Colon (tissue), 2 donors: ENCODE data around the gene XPR1.
"Not testable (repeated sequence)": the region's sequence is repeated elsewhere in the genome, so short reads cannot be mapped to it uniquely, and the experiment has no call there.

Experiments
- FAIRE-seq: peaks from 2 replicates; lab custom pipeline; 2012; peaks lifted over from hg19 to GRCh38; lab: Jason Lieb, UNC
- donor health status: control.
- donor health status: control.

Gene XPR1

DNA sequence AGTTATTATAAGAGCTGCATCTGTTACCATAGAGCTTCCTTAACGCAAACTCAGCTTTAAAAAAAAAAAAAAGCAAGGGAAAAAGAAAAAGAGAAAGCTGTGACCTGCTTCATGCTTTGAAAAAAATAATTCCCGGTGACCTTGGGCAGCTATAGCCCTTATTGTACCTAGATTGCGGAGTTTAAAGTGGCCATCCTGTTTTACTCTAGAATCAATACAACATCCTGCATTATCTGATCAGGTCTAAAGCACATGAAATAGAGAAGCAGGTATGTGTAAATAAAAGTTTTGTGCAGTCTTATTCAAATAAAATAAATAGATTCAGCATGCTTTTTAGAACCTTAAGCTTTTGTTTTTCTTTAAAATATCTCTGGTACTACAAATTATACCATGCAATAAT lies 154.1 kb downstream of the XPR1 start:
- FAIRE-seq, result no peak

DNA sequence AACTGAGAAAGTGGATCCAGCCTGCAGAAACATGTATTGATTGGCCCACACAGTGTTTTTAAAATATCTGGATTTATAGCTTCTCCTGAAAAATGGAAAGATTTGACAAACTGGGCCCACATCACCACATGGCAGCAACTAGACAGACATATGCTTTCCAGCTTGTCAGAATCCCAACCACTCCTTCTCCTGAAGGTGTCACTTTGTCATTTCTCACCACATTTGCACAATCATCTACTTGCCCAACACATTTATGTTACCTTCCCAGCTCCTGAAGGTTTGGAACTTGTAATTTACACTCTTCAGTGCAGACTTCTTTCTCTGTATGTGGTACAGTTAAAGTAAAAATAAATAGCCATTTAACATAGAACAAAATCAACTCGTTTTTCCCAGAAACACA lies 154.8 kb downstream of the XPR1 start:
- FAIRE-seq, result no peak

DNA sequence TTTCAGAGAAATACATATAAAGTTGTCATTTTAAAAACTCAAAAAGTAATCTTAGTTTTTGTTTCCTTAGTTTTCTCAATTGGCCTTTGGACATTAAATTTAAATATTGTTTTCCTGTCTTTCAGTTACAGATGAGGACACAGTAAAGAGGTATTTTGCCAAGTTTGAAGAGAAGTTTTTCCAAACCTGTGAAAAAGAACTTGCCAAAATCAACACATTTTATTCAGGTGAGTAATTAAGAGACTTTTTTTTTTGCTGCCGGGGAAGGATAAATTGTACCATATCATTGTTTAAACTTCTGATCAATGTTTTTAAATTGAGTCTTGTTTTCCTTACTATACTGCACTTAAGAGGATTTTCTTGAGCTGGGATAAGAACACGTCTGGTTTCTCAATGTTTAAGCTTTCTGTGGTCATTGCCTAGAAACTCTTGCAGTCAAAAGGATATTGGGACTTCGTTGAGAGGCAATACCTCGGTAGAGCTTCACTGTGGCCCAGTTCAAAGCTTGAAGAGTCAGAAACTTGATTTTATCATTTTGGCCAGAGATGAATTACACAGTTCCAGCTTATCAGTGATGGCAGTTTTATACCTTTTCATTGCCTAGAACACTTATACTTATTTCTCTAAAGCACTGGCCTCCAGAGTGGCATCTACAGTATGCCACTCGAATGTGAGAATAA lies 155.9 kb downstream of the XPR1 start:
- no peak for FAIRE-seq

DNA sequence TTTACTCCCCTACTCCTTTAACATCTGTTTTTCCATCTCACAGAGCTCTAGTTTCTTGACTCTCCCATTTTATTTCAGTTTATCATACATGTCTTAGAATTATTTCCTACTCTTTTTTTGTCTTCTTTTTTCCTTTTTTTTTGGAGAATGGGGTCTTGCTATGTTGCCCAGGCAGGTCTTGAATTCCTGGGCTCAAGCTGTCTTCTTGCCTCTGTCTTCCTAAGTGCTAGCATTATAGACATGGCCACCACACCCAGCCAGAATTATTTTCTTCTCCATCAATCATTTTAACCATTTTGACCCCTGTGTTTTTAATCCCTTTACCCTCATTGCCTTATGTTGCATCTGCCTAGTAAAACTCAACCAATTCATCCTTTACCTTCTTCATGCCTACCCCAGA lies 157.6 kb downstream of the XPR1 start:
- no peak for FAIRE-seq

DNA sequence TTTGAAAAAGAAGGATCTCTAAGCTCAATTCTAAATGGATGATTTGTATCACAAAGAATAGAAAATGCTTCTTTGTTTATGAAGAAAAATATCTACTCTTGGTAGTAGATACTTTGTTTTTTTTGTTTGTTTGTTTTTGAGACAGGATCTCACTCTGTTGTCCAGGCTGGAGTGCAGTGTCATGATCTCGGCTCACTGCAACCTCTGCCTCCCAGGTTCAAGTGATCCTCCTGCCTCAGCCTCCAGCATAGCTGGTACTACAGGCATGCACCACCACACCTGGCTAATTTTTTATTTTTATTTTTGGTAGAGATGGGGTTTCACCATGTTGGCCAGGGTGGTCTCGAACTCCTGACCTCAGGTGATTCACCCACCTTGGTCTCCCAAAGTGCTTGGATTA lies 159.3 kb downstream of the XPR1 start:
- not testable (repeated sequence) for FAIRE-seq

DNA sequence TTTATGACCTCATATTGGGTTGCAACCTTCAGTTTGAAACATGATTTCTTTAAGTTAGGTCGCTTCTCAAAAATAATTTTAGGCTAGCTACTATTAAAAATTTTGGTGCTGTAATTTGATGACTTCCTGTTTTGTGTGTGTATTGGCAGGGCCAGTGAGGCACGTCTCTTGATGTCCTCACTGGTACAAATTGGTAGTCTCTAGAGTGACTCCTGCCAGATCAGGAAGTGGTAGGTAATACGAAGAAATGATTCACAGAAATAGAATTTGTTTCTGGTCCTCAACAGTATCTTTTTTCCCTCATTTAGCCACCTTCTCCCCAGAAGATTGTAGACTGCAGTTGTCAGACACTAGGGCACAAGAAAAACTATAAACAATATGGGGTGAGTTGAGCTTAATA lies 160.0 kb downstream of the XPR1 start:
- no peak for FAIRE-seq

DNA sequence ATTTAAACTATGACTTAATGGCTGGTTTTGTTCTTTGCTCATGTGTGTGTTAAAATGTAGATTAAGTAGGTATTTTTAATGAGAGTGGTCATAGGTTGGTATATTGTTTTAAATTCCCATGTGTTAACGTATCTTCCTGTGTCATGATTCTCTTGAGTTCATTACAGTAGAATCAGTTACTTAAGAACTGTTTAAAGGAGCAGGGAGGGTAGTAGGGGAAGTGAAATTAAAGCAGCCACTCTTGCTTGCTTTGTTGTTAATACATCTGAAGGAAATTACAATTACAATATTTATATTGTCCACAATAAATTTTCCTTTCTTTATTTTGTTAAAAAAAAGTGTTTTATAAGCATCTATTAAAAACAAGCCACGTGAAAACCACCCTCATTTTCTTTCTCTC lies 161.6 kb downstream of the XPR1 start:
- no peak for FAIRE-seq

DNA sequence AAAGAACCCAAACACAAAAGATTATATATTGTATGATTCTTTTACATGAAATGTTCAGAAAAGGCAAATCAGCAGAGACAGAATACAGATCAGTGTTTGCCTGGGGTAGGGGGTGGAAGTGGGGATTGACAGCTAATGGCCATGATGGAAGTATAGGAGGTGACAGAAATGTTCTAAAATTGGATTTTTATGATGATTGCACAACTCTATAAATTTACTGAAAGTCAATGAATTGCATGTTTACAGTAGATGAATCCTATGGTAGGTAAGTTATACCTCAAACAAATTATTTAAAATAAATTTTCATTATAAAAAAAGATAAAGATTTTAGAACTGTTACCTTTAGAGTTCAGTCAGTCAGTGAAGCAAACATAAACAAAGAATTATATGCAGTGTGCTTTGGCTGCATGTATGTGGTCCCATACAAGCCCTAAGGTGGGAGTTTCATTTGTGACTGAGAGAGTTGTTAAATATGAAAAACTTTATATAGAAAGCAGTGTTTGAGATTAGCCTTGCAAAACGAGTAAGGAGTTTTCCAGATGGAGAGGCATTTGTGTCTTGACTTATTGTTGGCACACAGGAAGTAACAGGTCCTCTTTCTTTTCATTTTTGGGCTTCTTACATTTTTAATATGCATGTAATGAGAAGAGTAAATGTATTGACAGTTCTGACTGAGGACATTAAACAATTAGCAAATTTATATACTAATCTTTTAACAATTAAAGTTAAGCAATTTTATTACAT lies 165.2 kb downstream of the XPR1 start:
- FAIRE-seq, result no peak

DNA sequence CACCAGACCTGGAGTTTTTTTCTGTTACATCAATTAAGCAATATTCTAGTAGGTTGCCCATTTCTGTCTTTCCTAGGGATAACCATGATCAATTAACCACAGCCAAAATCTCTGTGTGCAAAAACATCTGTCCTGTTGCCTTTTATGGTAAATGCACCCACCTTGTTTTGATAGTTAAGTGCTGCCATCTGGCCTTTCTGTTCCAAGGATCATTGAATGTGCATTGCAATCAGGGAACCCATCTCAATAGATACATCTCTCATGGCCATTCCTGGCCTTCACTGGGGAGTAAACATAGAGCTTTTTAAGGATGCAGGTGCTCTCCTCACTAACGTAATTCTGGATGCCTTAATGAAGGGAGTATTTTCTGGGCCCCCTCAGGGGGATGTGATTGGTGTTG lies 169.1 kb downstream of the XPR1 start:
- FAIRE-seq, result no peak

DNA sequence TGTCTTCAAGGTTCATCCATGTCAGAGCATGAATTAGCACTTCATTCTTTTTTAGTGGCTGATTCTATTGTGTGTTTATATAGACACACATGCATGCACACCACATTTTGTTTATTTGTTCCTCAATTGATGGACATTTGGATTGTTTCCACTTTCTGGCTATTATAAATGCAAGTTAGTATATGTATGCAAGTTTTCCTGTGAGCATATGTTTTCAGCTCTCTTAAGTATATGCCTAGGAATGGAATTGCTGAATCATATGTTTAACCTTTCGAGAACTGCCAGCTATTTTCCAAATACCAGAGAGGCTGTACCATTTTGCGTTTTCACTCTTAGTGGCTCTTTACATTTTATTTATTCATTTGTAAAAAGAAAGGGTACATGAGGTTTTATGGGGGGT lies 171.0 kb downstream of the XPR1 start:
- FAIRE-seq, result no peak

DNA sequence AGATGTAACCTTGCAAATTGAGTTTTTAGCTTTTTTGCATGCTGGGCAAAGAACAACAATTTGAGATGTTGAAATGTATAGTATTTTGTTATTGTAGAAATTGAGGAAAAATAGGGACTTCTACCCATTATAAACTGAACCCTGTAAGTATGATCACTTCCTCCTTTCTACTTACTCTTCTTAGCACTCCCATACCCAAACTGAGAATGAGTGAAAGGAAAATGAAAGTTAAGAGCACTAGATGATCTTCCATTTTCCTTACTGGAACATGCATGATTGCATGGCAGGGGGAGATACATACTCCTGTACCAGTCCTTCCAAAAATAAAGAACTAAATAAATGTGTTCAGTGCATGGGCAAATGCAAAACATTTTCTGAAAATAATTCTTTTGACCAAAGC lies 173.5 kb downstream of the XPR1 start:
- no peak for FAIRE-seq

DNA sequence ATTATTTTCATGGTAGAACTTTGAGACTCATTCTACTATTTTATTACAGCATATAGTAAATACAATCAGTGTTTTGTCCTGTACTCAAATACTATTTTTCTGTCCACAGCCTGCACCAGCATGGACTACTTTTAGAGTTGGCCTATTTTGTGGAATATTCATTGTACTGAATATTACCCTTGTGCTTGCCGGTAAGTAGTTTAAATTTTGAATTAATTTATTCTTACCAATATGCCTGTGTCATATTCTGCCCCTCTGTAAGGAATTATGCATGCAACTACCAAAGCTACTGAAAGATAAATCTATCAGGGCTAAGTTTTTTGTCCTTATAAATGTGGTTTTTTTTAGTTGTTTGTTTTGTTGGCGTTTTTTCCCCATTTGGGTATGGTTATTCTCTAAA lies 179.5 kb downstream of the XPR1 start:
- no peak for FAIRE-seq

DNA sequence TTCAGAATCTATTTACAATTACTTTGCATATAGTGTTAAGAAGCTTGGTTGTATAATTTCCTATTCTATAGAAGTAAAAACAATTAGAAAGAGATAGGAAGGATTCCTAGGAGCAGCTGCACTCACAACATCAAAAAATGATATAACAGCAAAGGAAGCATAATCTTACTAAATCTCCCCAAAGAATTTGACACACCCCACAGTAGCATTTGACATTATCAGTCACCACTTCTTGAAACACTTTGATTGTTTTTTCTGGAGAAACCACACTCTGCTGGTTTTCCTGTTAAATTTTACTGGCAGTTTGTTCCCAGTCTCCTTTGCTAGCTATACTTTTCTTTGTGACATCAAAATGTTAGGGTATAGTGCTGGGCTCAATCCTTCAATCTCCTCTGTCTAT lies 180.1 kb downstream of the XPR1 start:
- no peak for FAIRE-seq

DNA sequence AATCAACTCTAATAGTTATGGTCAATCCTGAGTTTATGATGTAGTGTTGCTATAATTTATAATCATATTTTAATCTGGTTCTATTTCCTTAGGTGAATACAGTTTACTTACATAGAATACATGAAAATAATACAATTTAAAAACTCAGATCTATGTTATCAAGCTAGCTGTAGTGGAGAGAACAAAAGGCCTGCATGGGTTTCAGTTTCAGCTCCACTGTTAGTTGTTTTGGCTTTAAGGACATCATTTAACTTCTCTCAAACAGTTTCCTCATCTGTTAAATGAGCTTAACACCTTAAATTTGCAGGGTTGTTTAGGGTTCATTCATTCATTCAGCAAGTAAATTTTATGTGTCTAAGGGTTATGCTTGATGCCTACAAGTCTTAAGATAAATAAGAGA lies 182.4 kb downstream of the XPR1 start:
- FAIRE-seq, result no peak

DNA sequence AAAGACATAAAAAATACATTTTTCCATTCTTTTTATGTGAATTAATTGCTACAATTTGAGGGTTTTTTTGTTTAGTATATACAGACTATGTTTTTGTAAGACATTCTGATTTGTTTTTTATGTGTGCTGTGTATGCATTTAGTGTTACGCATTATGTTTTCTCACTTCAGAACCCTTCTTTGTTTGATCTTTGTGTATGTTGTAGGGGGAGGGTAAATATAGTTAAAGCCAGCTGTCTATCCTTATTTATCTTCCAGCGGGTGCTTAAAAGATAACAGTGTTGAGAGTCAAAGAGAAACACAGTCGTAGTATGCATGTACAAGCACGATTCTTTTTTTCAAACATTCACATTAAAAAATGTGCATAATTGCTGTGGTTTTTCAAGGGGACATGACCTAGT lies 183.4 kb downstream of the XPR1 start:
- FAIRE-seq, result no peak

DNA sequence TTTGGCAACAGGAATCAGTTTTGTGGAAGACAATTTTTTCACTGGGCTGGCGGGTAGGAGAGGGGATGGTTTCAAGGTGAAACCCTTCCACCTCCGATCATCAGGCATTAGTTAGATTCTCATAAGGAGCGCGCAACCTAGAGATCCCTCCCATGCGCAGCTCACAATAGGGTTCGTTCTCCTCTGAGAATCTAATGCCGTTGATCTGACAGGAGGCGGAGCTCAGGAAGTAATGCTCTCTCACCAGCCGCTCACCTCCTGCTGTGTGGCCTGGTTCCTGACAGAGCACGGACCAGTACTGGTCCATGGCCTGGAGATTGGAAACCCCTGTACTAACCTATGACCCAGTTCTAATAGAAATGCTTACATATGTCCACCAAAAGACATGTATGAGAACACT lies 184.3 kb downstream of the XPR1 start:
- no peak for FAIRE-seq

DNA sequence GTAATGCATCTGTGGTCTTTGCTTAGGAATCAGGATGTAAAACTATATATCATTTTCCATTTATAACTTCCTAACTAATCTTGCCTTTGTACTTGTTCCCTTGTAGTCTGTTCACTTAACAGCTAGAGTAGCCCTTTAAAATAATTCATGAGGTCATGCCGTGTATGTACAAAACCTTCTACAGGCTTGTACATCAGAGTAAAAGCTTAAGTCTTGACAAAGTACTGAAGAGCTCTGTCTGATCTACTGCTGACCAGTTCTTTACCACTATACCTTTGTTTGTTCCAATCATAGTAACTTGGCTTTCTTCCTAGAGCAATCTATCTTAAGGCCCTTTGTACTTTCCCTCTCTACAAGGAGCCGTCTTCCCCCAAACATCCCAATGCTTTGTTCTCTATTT lies 190.1 kb downstream of the XPR1 start:
- FAIRE-seq, result no peak

DNA sequence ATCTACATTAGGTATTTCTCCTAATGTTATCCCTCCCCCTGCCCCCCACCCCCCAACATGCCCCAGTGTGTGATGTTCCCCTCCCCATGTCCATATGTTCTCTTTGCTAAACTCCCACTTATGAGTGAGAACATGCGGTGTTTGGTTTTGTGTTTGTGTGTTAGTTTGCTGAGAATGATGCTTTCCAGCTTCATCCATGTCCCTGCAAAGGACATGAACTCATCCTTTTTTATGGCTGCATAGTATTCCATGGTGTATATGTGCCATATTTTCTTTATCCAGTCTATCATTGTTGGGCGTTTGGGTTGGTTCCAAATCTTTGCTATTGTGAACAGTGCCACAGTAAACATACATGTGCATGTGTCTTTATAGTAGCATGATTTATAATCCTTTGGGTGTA lies 199.7 kb downstream of the XPR1 start:
- not testable (repeated sequence) for FAIRE-seq

DNA sequence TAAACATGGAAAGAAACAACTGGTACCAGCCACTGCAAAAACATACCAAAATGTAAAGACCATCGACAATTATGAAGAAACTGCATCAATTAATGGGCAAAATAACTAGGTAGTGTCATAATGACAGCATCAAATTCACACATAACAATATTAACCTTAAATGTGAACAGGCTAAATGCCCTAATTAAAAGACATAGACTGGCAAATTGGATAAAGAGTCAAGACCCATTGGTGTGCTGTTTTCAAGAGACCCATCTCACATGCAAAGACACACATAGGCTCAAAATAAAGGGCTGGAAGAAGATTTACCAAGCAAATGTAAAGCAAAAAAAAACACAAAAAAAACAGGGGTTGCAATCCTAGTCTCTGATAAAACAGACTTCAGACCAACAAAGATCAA lies 201.4 kb downstream of the XPR1 start:
- not testable (repeated sequence) for FAIRE-seq

DNA sequence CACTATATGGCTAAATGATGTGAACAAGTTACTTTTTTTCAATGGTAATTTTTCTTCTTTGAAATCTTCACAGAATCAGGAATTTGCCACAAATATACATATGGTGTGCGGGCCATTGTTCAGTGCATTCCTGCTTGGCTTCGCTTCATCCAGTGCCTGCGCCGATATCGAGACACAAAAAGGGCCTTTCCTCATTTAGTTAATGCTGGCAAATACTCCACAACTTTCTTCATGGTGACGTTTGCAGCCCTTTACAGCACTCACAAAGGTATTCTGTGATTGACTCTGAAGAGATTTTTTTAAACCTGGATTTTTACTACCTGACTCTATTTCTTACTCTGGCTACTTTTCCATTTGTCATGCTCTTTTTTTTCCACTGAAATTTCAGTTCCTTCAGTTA lies 204.6 kb downstream of the XPR1 start:
- no peak for FAIRE-seq

DNA sequence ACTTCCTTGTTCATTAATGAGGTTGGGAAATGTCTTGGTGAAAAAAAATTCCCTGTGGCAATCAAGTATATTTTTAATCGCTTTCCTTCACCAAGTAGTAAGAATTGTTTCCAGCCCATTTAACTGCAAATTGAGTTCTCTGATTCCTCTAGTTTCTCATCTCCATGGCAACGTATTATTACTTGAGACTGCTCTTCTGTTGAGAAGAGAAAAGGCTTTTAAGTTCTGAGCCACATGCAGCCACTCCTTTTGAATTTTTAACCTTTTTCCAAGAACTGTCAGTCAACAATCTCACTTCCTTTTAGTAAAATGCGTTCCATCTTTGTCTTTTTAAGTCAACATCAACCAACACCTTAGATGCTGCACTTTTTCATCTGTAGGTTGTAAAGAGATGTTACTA lies 205.2 kb downstream of the XPR1 start:
- no peak for FAIRE-seq

DNA sequence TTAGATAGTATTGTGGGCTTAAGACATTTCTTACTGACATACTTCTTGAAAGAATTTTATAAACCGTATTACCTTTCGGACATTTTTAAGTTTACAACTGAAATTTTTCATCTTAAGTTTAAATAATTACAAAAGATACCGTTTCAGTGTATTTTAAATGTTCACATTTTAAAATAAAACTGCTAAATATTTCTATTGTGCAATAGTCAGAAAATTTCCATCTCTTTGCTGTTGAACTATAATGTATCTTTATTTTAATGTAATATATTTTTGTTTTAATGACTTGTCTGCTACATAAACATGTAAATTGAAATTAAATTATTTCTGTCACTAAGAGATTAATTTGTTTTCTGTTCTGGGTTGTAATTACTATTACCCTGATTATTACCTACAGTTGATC lies 206.7 kb downstream of the XPR1 start:
- peak; percentile 83 for FAIRE-seq

DNA sequence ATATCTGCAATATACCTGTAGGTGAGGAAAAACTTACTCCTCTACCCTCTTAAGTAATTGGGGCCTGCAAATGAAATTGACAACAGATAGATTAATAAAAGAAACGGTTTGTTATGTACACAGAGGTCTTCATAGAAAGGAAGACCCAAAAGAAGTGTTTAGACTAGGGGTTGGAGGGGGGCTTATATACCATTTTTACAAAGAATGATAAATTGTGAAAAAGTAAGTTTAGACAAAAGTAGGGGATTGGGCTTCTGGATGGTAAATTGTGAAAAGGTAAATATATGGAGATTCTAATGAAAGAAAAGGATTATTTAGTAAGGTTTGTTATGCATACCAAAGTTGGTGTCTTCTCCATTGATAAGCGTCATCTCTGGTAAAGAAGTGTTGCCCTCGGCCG lies 207.7 kb downstream of the XPR1 start:
- FAIRE-seq, result no peak

DNA sequence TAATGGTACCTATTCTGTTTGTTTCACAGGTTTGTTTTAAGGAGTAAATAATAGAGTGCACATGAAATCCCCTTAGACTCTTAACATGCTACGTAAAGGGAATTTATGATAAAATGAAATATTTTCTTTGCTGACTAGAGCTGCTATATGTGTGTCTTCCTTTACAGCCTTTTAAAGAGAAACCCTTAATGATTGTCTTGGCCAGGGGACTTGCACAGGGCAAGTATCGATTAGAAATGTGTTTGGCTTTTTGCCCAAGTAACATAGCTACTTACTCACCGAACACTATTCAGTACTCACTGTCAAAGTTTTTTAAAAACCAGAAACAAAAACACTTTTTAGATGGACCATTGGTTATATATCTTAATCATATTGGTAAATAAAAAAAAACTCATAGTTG lies 209.6 kb downstream of the XPR1 start:
- FAIRE-seq, result no peak
